Panc1 (cell line): ENCODE measurements around the gene NSMF. TPM values are rescaled to one million over a fixed set of nuclear protein-coding genes. Genes with fewer than 3 reads are reported as not detected.

Source experiments
- ATAC-seq: fragments of 200-7000 bp; cut with Tn5 transposase; 2 replicates; pipeline ENCODE4 v1.9.1; 2020; ENCODE audit warnings: mild to moderate bottlenecking, moderate library complexity
- BruUV-seq: library from RNA; stranded (reverse); fragments of 400-500 nt; replicated peaks from 2 replicates; lab custom pipeline; 2021; lab: Mats Ljungman, UMichigan
- CTCF ChIA-PET: fragments of 300-600 bp; sonication (Branson Sonifier 250); formaldehyde crosslinking; loops from one replicate; lab custom pipeline; 2022; ENCODE audit warnings: antibody characterized with exemption; lab: Charles Lee
- POLR2A ChIA-PET: fragments of 300-600 bp; sonication (Branson Sonifier 250); formaldehyde crosslinking; loops from one replicate; lab custom pipeline; 2022; ENCODE audit warnings: antibody characterized with exemption; lab: Charles Lee
- DNase-seq: peaks from one replicate; pipeline ENCODE4 v3.0.0-alpha.2; 2010; ENCODE audit warnings: low read depth, low spot score
- H3K27ac ChIP-seq: 2 replicates; pipeline ENCODE4 v1.5.1; 2011; ENCODE audit warnings: mild to moderate bottlenecking, low read length, inconsistent platforms
- H3K27me3 ChIP-seq: fragments of 200-500 bp; sonication (Bioruptor generic); 2 replicates; pipeline ENCODE4 v1.6.0; 2014; ENCODE audit warnings: low read length, inconsistent platforms; ENCODE audit not compliant: control insufficient read depth, insufficient read depth
- H3K36me3 ChIP-seq: fragments of 200-500 bp; sonication (Bioruptor generic); 2 replicates; pipeline ENCODE4 v1.5.1; 2014; ENCODE audit warnings: inconsistent platforms, mild to moderate bottlenecking, low read length, moderate library complexity; ENCODE audit not compliant: control insufficient read depth, insufficient read depth
- H3K4me1 ChIP-seq: 2 replicates; pipeline ENCODE4 v1.5.1; 2011; ENCODE audit warnings: inconsistent platforms, mild to moderate bottlenecking, low read length, moderate library complexity; ENCODE audit not compliant: control insufficient read depth, insufficient read depth
- H3K4me3 ChIP-seq, 2 experiments: 2 replicates each; pipeline ENCODE4 v1.5.1; 2011 to 2012; ENCODE audit warnings: low read depth in 2 of 2, low read length in 2 of 2, mild to moderate bottlenecking in 2 of 2, inconsistent platforms in 1 of 2, moderate library complexity in 1 of 2
- H3K9me3 ChIP-seq: fragments of 200-500 bp; sonication (Bioruptor generic); 2 replicates; pipeline ENCODE4 v1.5.1; 2014; ENCODE audit warnings: low read depth, mild to moderate bottlenecking, inconsistent platforms, low read length, moderate library complexity; ENCODE audit not compliant: control insufficient read depth, insufficient read depth
- POLR2AphosphoS5 ChIP-seq: IDR thresholded peaks from 2 replicates; pipeline ENCODE4 v1.6.1; 2012; ENCODE audit warnings: mild to moderate bottlenecking, low read depth, low read length, moderate library complexity
- SIN3A ChIP-seq: IDR thresholded peaks from 2 replicates; pipeline ENCODE4 v1.6.1; 2012; ENCODE audit warnings: low read depth, mild to moderate bottlenecking, low read length, moderate library complexity, borderline replicate concordance; ENCODE audit not compliant: insufficient read depth
- TCF7L2 ChIP-seq: IDR thresholded peaks from 2 replicates; pipeline ENCODE4 v1.6.1; 2011; ENCODE audit warnings: mild to moderate bottlenecking, low read depth, low read length, inconsistent platforms
- in situ Hi-C: cut with HindIII; loops from 2 replicates; pipeline ENCODE4 v1.10.0; 2016; ENCODE audit warnings: low sequenced_read_pairs, low pct_unique_long_range_greater_than_20kb
- intact Hi-C: fragments of 100-400 bp; cut with micrococcal nuclease; formaldehyde crosslinking; loops from one replicate; pipeline ENCODE4 v1.10.0; 2022; ENCODE audit not compliant: unreplicated experiment
- total RNA-seq: library from RNA; stranded (reverse); gene quantifications from one replicate; pipeline ENCODE4 v1.2.1, GENCODE V29; 2021; ENCODE audit not compliant: unreplicated experiment
- TF ChIP-seq, protein P1 (sequence below), 2 experiments: IDR thresholded peaks; 2 replicates each; pipeline ENCODE4 v1.6.1; 2011 to 2012; ENCODE audit warnings: low read depth in 2 of 2, control low read depth in 1 of 2, low read length in 1 of 2, mild to moderate bottlenecking in 1 of 2, moderate library complexity in 1 of 2; ENCODE audit not compliant: insufficient read depth in 1 of 2
- TF ChIP-seq, protein P2 (sequence below): fragments of 450-650 bp; IDR thresholded peaks from 2 replicates; pipeline ENCODE4 v1.5.1; 2017; ENCODE audit warnings: mild to moderate bottlenecking

NSMF gene
- total RNA-seq, 1 experiment from 2014 or later: 40.0 TPM

DNA sequence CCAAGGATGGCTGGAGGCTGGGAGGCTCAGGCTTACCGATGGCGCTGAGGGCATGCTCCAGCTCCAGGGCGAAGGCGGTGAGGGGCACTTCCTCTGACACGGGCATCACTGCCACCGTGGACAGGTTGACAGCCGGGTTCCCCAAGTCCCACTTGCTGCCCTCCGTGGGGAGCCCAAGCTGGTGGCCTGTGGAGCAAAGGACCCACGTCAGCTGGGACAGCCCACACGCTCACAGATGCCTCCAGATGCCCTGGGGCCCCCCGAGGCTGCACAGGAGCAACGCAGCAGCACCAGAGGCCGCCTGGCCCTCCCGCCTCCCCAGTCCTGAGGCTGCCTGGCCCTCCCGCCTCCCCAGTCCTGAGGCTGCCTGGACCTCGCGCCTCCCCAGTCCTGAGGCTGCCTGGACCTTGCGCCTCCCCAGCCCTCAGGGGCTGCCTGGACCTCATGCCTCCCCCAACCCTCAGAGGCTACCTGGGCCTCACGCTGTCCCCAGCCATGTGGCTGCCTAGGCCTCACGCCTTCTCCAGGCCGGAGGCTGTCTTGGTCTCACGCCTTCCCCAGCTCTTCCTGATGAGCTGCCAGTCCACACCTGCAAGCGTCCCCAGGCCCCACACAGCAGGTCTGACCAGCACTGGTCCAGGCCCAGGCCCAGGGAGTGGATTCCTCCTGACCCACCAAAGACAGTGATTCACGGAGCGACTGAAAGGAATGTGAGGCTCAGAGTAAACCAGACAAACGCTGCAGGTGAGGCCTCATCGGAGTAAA is 25.6 kb upstream of the NSMF start:
- CTCF ChIA-PET: no interaction called here
- intact Hi-C loops: no loop called here
- in situ Hi-C loops: no loop called here

GRCh38 chr9:137482094-137482781 is 23.1 kb upstream of the NSMF start:
- intact Hi-C loops: no loop called here
- BruUV-seq: no TSS peak

More for the DNA sequence above, 25.6 kb upstream of the NSMF start:
- POLR2A ChIA-PET: no interaction called here
- no peaks in the 10 kb centered on the region for H3K9me3 ChIP-seq
- no peaks in the 10 kb centered on the region for H3K36me3 ChIP-seq
- no peak for TF ChIP-seq POLR2AphosphoS5
- TF ChIP-seq, protein P1, sequence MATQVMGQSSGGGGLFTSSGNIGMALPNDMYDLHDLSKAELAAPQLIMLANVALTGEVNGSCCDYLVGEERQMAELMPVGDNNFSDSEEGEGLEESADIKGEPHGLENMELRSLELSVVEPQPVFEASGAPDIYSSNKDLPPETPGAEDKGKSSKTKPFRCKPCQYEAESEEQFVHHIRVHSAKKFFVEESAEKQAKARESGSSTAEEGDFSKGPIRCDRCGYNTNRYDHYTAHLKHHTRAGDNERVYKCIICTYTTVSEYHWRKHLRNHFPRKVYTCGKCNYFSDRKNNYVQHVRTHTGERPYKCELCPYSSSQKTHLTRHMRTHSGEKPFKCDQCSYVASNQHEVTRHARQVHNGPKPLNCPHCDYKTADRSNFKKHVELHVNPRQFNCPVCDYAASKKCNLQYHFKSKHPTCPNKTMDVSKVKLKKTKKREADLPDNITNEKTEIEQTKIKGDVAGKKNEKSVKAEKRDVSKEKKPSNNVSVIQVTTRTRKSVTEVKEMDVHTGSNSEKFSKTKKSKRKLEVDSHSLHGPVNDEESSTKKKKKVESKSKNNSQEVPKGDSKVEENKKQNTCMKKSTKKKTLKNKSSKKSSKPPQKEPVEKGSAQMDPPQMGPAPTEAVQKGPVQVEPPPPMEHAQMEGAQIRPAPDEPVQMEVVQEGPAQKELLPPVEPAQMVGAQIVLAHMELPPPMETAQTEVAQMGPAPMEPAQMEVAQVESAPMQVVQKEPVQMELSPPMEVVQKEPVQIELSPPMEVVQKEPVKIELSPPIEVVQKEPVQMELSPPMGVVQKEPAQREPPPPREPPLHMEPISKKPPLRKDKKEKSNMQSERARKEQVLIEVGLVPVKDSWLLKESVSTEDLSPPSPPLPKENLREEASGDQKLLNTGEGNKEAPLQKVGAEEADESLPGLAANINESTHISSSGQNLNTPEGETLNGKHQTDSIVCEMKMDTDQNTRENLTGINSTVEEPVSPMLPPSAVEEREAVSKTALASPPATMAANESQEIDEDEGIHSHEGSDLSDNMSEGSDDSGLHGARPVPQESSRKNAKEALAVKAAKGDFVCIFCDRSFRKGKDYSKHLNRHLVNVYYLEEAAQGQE (IDR thresholded peaks at IDR 0.05; ENCODE audit: insufficient read depth in 1 of 2, low read depth in 2 of 2, low read length in 1 of 2): no peak
- TF ChIP-seq TCF7L2: no peak
- no peak for TF ChIP-seq SIN3A
- TF ChIP-seq, protein P2, sequence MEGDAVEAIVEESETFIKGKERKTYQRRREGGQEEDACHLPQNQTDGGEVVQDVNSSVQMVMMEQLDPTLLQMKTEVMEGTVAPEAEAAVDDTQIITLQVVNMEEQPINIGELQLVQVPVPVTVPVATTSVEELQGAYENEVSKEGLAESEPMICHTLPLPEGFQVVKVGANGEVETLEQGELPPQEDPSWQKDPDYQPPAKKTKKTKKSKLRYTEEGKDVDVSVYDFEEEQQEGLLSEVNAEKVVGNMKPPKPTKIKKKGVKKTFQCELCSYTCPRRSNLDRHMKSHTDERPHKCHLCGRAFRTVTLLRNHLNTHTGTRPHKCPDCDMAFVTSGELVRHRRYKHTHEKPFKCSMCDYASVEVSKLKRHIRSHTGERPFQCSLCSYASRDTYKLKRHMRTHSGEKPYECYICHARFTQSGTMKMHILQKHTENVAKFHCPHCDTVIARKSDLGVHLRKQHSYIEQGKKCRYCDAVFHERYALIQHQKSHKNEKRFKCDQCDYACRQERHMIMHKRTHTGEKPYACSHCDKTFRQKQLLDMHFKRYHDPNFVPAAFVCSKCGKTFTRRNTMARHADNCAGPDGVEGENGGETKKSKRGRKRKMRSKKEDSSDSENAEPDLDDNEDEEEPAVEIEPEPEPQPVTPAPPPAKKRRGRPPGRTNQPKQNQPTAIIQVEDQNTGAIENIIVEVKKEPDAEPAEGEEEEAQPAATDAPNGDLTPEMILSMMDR: no peak
- no TSS peak for BruUV-seq
- no peak overlapping the region for H3K4me3 ChIP-seq
- no peak for DNase-seq
- no peak for ATAC-seq
- H3K27ac ChIP-seq: no peak overlapping the region
- peaks cover 9% of the 10 kb centered on the region; the same call in 1 of the 2 replicates for H3K4me1 ChIP-seq
- no peaks in the 10 kb centered on the region for H3K27me3 ChIP-seq

More at GRCh38 chr9:137482094-137482781, 23.1 kb upstream of the NSMF start:
- ATAC-seq (peak; percentile 69), DNase-seq (no peak)
- ChIA-PET POLR2A (no interaction called here), CTCF (interaction anchor here (0.5 kb wide), 1 partner anchor 59 kb away, joined by 5 read pairs; the partner anchor contains the start of genes EXD3 and NOXA1)
- H3K4me3 ChIP-seq: no peak overlapping the region
- peak overlapping the region; percentile 39; the same call in 1 of the 2 replicates for H3K27ac ChIP-seq
- no peaks in the 10 kb centered on the region for H3K9me3 ChIP-seq
- no peaks in the 10 kb centered on the region for H3K27me3 ChIP-seq
- no peaks in the 10 kb centered on the region for H3K36me3 ChIP-seq
- in situ Hi-C loops: no loop called here
- TF ChIP-seq, protein P1 (IDR thresholded peaks at IDR 0.05; ENCODE audit: insufficient read depth in 1 of 2, low read depth in 2 of 2, low read length in 1 of 2): no peak
- TF ChIP-seq, protein P2: no peak
- TF ChIP-seq TCF7L2: no peak
- peaks cover 11% of the 10 kb centered on the region; the same call in 1 of the 2 replicates for H3K4me1 ChIP-seq
